Dermis microvascular lymphatic vessel endothelial cell (primary cell): Measurements from ENCODE around the gene TUBB1. TPM values are rescaled to one million over a fixed set of nuclear protein-coding genes. Genes with fewer than 3 reads are reported as not detected.
"Not testable (repeated sequence)": the region's sequence is repeated elsewhere in the genome, so short reads cannot be mapped to it uniquely, and the experiment has no call there.

Source experiments
- DNase-seq, 2 donors: peaks; one replicate each; pipeline versions ENCODE4 v3.0.0 to v3.0.0-alpha.2; 2010; ENCODE audit warnings: low read depth in 2 of 2
- total RNA-seq: library from RNA; depleted of rRNA; stranded (reverse); fragments of >200 nt; gene quantifications from 2 replicates; pipeline ENCODE4 v1.2.1, GENCODE V29; 2014

TUBB1 gene
- total RNA-seq, 1 donor from 2014 or later = under 0.01 TPM

- DNase-seq = no peak
Observed at GRCh38 chr20:59005523-59006166, 13.6 kb upstream of the TUBB1 start.

- DNase-seq = peak in 1 of 2 donors; percentile 60
Observed at GRCh38 chr20:59006167-59006863, 12.9 kb upstream of the TUBB1 start.

- DNase-seq = peak in 1 of 2 donors; percentile 53
Observed at GRCh38 chr20:59006864-59007664, 12.2 kb upstream of the TUBB1 start, which contains the start of gene CTSZ. TSS of gene CTSZ (minus strand) at chr20:59007254. CDS start at chr20:59007128, 126 bp downstream.

- DNase-seq = peak; percentile 55 to 61
Observed at GRCh38 chr20:59007665-59008511, 11.3 kb upstream of the TUBB1 start.

GRCh38 chr20:59008715-59009336, 10.4 kb upstream of the TUBB1 start:
- no peak for DNase-seq

- DNase-seq = peak; percentile 52 to 69
Observed at GRCh38 chr20:59010321-59010994, 8.8 kb upstream of the TUBB1 start.

GRCh38 chr20:59010995-59011873, 8.0 kb upstream of the TUBB1 start:
- peak; percentile 96 to 97 for DNase-seq

GRCh38 chr20:59011874-59012157, 7.4 kb upstream of the TUBB1 start:
- DNase-seq = not testable (repeated sequence)

- no peak for DNase-seq
Observed at GRCh38 chr20:59013031-59013951, 5.9 kb upstream of the TUBB1 start.

GRCh38 chr20:59013959-59014608, 5.1 kb upstream of the TUBB1 start:
- no peak for DNase-seq

- no peak for DNase-seq
Observed at GRCh38 chr20:59014680-59015389, 4.4 kb upstream of the TUBB1 start.

- no peak for DNase-seq
Observed at GRCh38 chr20:59015411-59015810, 3.8 kb upstream of the TUBB1 start.

- no peak for DNase-seq
Observed at GRCh38 chr20:59015812-59016711, 3.2 kb upstream of the TUBB1 start.

GRCh38 chr20:59016795-59017492, 2.3 kb upstream of the TUBB1 start:
- peak in 1 of 2 donors; percentile 46 for DNase-seq

- DNase-seq = no peak
Observed at GRCh38 chr20:59017493-59018231, 1.6 kb upstream of the TUBB1 start.
